DOHH2 (cell line): Measurements from ENCODE around the gene SLC2A11.
"Not testable (repeated sequence)": the region's sequence is repeated elsewhere in the genome, so short reads cannot be mapped to it uniquely, and the experiment has no call there.

Source experiments
- H3F3A ChIP-seq: fragments of 200-600 bp; sonication (generic), shearing (Covaris generic); 2 replicates; pipeline ENCODE4 v1.6.0; 2016; ENCODE audit warnings: antibody characterized with exemption, mild to moderate bottlenecking; ENCODE audit not compliant: control insufficient read depth, insufficient read depth
- H3K27ac ChIP-seq: fragments of 200-600 bp; sonication (generic); 2 replicates; pipeline ENCODE4 v1.5.1; 2014; ENCODE audit warnings: low read depth, mild to moderate bottlenecking, low read length, moderate library complexity
- H3K27me3 ChIP-seq: fragments of 200-600 bp; sonication (generic); 2 replicates; pipeline ENCODE4 v1.6.1; 2014; ENCODE audit warnings: mild to moderate bottlenecking, low read length, mixed read lengths; ENCODE audit not compliant: control insufficient read depth
- H3K36me3 ChIP-seq: fragments of 200-600 bp; sonication (generic); 2 replicates; pipeline ENCODE4 v1.6.1; 2014; ENCODE audit warnings: mild to moderate bottlenecking, low read length, moderate library complexity, mixed read lengths; ENCODE audit not compliant: control insufficient read depth
- H3K4me1 ChIP-seq: fragments of 200-600 bp; sonication (generic); 2 replicates; pipeline ENCODE4 v1.6.1; 2014; ENCODE audit warnings: mild to moderate bottlenecking, low read length, mixed read lengths; ENCODE audit not compliant: control insufficient read depth
- H3K4me2 ChIP-seq: fragments of 200-600 bp; sonication (generic); 2 replicates; pipeline ENCODE4 v1.6.0; 2014; ENCODE audit warnings: mild to moderate bottlenecking, low read length, moderate library complexity
- H3K4me3 ChIP-seq: fragments of 200-600 bp; sonication (generic); 2 replicates; pipeline ENCODE4 v1.5.1; 2014; ENCODE audit warnings: mild to moderate bottlenecking, low read length, mixed read lengths
- H3K79me2 ChIP-seq: fragments of 200-600 bp; sonication (generic); 2 replicates; pipeline ENCODE4 v1.6.1; 2014; ENCODE audit warnings: mild to moderate bottlenecking, low read length, mixed read lengths; ENCODE audit not compliant: control insufficient read depth
- H3K9me2 ChIP-seq: fragments of 200-600 bp; sonication (generic); replicated peaks from 2 replicates; pipeline ENCODE4 v1.6.1; 2014; ENCODE audit warnings: mild to moderate bottlenecking, low read length, mixed read lengths; ENCODE audit not compliant: control insufficient read depth
- H3K9me3 ChIP-seq: fragments of 200-600 bp; sonication (generic); 2 replicates; pipeline ENCODE4 v1.6.1; 2014; ENCODE audit warnings: antibody characterized with exemption, low read length, mixed read lengths; ENCODE audit not compliant: control insufficient read depth, insufficient read depth
- H4K20me1 ChIP-seq: fragments of 200-600 bp; sonication (generic); 2 replicates; pipeline ENCODE4 v1.6.0; 2014; ENCODE audit warnings: low read depth, mild to moderate bottlenecking, antibody characterized with exemption, low read length, moderate library complexity; ENCODE audit not compliant: control insufficient read depth, insufficient read depth
- CTCF ChIP-seq: fragments of 200-600 bp; sonication (generic); IDR thresholded peaks from one replicate; pipeline ENCODE4 v1.5.1; 2014; ENCODE audit warnings: antibody characterized with exemption, mild to moderate bottlenecking, low read depth, low read length; ENCODE audit not compliant: poor library complexity, severe bottlenecking
- EZH2phosphoT487 ChIP-seq: fragments of 200-600 bp; sonication (generic); IDR thresholded peaks from 2 replicates; pipeline ENCODE4 v1.6.1; 2017; ENCODE audit warnings: borderline replicate concordance, mild to moderate bottlenecking, antibody characterized with exemption, low read length, moderate library complexity, mixed read lengths

SLC2A11 gene

DNA sequence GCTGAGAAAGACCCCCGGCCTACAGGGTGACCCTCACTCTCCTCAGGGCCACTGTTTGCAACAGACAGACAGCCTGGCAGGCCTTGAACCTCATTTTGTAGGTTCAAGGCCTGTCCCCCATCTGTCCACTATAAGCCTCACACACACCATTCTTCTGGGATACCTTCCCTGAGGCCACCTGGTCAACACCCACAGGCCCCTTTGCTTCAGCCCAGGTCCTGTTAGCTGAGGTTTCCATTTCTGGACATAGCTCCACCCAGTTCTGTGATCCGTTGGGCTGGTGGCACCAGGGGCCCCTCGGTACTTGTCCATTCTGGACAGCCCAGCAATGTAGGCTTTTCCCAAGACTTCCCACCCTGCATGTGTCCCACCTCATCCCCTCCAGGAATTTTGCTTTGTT is 39.6 kb downstream of the SLC2A11 start:
- Histone ChIP-seq H3K4me3 (no peak overlapping the region), H3K27ac (no peak overlapping the region), H3K79me2 (peaks cover 28% of the 10 kb centered on the region), H3K4me2 (no peak overlapping the region), H3K9me2 (no peaks in the 10 kb centered on the region), H4K20me1 (peaks cover 16% of the 10 kb centered on the region), H3K4me1 (peaks cover 26% of the 10 kb centered on the region), H3F3A (peaks cover 32% of the 10 kb centered on the region), H3K9me3 (no peaks in the 10 kb centered on the region), H3K27me3 (no peaks in the 10 kb centered on the region), H3K36me3 (peaks cover 41% of the 10 kb centered on the region)
- no peak for TF ChIP-seq CTCF
- no peak for TF ChIP-seq EZH2phosphoT487

GRCh38 chr22:23898006-23898974 is 40.6 kb downstream of the SLC2A11 start:
- Histone ChIP-seq H3K4me3 (no peak overlapping the region), H4K20me1 (peaks cover 16% of the 10 kb centered on the region), H3K27ac (no peak overlapping the region), H3K9me2 (no peaks in the 10 kb centered on the region), H3K27me3 (no peaks in the 10 kb centered on the region), H3K9me3 (no peaks in the 10 kb centered on the region), H3K36me3 (peaks cover 41% of the 10 kb centered on the region), H3K4me2 (no peak overlapping the region), H3K79me2 (peaks cover 28% of the 10 kb centered on the region), H3F3A (peaks cover 32% of the 10 kb centered on the region), H3K4me1 (peaks cover 19% of the 10 kb centered on the region)
- TF ChIP-seq EZH2phosphoT487 (no peak), CTCF (no peak)

DNA sequence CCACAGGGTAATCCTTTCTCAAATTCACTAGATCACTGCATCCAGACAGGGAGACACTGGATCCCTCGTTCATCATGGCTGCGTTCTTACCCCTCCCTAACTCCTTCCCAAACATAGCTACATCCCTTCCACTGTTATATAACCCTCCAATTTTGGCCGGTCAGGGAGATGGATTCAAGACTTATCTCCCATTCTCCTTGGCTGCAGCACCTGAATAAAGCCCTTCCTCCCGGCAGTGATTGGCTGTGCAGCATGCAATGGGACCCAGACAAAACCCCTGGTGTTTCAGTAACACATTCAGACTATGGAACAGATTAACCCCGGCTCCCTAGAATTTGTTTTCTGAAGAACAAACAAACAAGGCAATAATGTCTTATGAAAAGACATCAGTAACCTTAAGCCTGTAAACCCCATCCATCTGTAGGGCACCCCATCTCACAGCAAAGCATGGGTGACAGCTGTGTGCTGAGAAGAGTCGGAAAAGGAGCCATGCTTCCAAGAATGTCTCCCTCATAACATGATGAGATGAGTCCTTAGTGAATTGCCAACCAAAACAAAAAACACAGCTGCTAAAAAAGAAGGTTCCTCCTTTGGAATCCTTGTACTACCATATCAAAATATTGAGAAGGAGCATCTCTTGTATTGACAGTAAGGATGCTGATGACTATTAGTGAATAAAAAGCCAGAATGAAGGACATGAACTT is 41.5 kb downstream of the SLC2A11 start:
- Histone ChIP-seq H3K4me2 (no peak overlapping the region), H3K4me3 (no peak overlapping the region), H3K27ac (no peak overlapping the region), H3F3A (peaks cover 29% of the 10 kb centered on the region), H4K20me1 (peaks cover 16% of the 10 kb centered on the region), H3K79me2 (peaks cover 24% of the 10 kb centered on the region), H3K9me3 (no peaks in the 10 kb centered on the region), H3K4me1 (peaks cover 13% of the 10 kb centered on the region), H3K27me3 (no peaks in the 10 kb centered on the region), H3K9me2 (no peaks in the 10 kb centered on the region), H3K36me3 (peaks cover 41% of the 10 kb centered on the region)
- TF ChIP-seq CTCF (no peak), EZH2phosphoT487 (no peak)

- H3K9me3 ChIP-seq, H3K4me2 ChIP-seq, H3K27ac ChIP-seq, H3K4me3 ChIP-seq, H3K9me2 ChIP-seq, H3K27me3 ChIP-seq: not testable (repeated sequence)
- H4K20me1 ChIP-seq = peaks cover 16% of the 10 kb centered on the region
- peaks cover 13% of the 10 kb centered on the region for H3K4me1 ChIP-seq
- H3K36me3 ChIP-seq = peaks cover 31% of the 10 kb centered on the region
- H3K79me2 ChIP-seq = peaks cover 14% of the 10 kb centered on the region
- H3F3A ChIP-seq = peaks cover 29% of the 10 kb centered on the region
Measured at GRCh38 chr22:23900227-23900626, 42.6 kb downstream of the SLC2A11 start.
